Calu3 (cell line): ENCODE measurements around the gene PRUNE2. TPM values are rescaled to one million over a fixed set of nuclear protein-coding genes. Genes with fewer than 3 reads are reported as not detected.
A peak's percentile ranks its signal among the peaks of the same experiment; 100 is the strongest.
"Not testable (repeated sequence)": the region's sequence is repeated elsewhere in the genome, so short reads cannot be mapped to it uniquely, and the experiment has no call there.

Experiments used
- Bru-seq: library from RNA; stranded (reverse); fragments of 400-500 nt; gene quantifications from one replicate; lab custom pipeline; 2021; lab: Mats Ljungman, UMichigan
- BruChase-seq, 2 experiments: library from RNA; stranded (reverse); fragments of 400-500 nt; gene quantifications; one replicate each; lab custom pipeline; 2021; lab: Mats Ljungman, UMichigan
- BruUV-seq: library from RNA; stranded (reverse); fragments of 400-500 nt; replicated peaks from 2 replicates; lab custom pipeline; 2021; lab: Mats Ljungman, UMichigan
- CTCF ChIA-PET: fragments of 300-600 bp; sonication (Branson Sonifier 250); formaldehyde crosslinking; loops from one replicate; lab custom pipeline; 2022; ENCODE audit warnings: antibody characterized with exemption; lab: Charles Lee
- DNase-seq: peaks from one replicate; pipeline ENCODE4 v3.0.0; 2022
- H3K27ac Mint-ChIP-seq: one replicate; pipeline ENCODE4 v1.8.0; 2022; ENCODE audit warnings: mixed read lengths; ENCODE audit not compliant: unreplicated experiment
- H3K27me3 Mint-ChIP-seq: one replicate; pipeline ENCODE4 v1.8.0; 2022; ENCODE audit warnings: mixed read lengths; ENCODE audit not compliant: unreplicated experiment
- H3K36me3 Mint-ChIP-seq: one replicate; pipeline ENCODE4 v1.8.0; 2022; ENCODE audit warnings: mild to moderate bottlenecking, moderate library complexity, mixed read lengths; ENCODE audit not compliant: insufficient read depth, unreplicated experiment
- H3K4me1 Mint-ChIP-seq: one replicate; pipeline ENCODE4 v1.8.0; 2022; ENCODE audit warnings: mild to moderate bottlenecking, low read depth, mixed read lengths; ENCODE audit not compliant: unreplicated experiment
- H3K4me3 Mint-ChIP-seq: one replicate; pipeline ENCODE4 v1.8.0; 2022; ENCODE audit warnings: mild to moderate bottlenecking, low read depth, moderate library complexity, mixed read lengths; ENCODE audit not compliant: unreplicated experiment
- H3K9me3 Mint-ChIP-seq: one replicate; pipeline ENCODE4 v1.8.0; 2022; ENCODE audit warnings: low read depth, mixed read lengths; ENCODE audit not compliant: unreplicated experiment
- CTCF ChIP-seq: fragments of 200-600 bp; IDR thresholded peaks from one replicate; pipeline ENCODE4 v1.8.0; 2022; ENCODE audit warnings: antibody characterized with exemption; ENCODE audit not compliant: unreplicated experiment
- intact Hi-C: fragments of 100-400 bp; cut with micrococcal nuclease; formaldehyde crosslinking; loops from one replicate; pipeline ENCODE4 v1.10.0; 2022; ENCODE audit not compliant: unreplicated experiment
- long read RNA-seq: library from polyadenylated mRNA; stranded (forward); transcript quantifications from one replicate; pipeline ENCODE4 v2.0.0, GENCODE V29; 2022
- total RNA-seq: library from RNA; stranded (reverse); gene quantifications from 2 replicates; pipeline ENCODE4 v1.2.3, GENCODE V29; 2022

PRUNE2 gene
- total RNA-seq: 0.07 TPM in 1 of 2 replicates, not detected in the other
- percentile 4 among the genes with signal in this experiment for Bru-seq, nascent RNA
- BruChase-seq, experiment 1, labeled RNA remaining after a 6-hour chase: percentile 3 among the genes with signal in this experiment
- BruChase-seq, experiment 2, labeled RNA remaining after a 2-hour chase: percentile 0 among the genes with signal in this experiment
- long read RNA-seq: 0 reads

- intact Hi-C loops: loop anchor here (10.0 kb wide), 1 partner anchor 91 kb away; no protein-coding TSS in a partner anchor
Measured at GRCh38 chr9:76905791-76906646, at the start of gene PRUNE2. Gene PRUNE2, minus strand, starts transcription at chr9:76906114. Its CDS starts 151 bp downstream, at chr9:76905963.

GRCh38 chr9:76955406-76955805 lies 49.5 kb upstream of the PRUNE2 start:
- H3K4me3 Mint-ChIP-seq, CTCF ChIA-PET, H3K4me1 Mint-ChIP-seq, intact Hi-C loops, H3K9me3 Mint-ChIP-seq, H3K27ac Mint-ChIP-seq, BruUV-seq, H3K36me3 Mint-ChIP-seq, DNase-seq: not testable (repeated sequence)
- H3K27me3 Mint-ChIP-seq: peaks cover 33% of the 10 kb centered on the region

More at GRCh38 chr9:76905791-76906646, at the start of gene PRUNE2:
- no peaks in the 10 kb centered on the region for H3K4me1 Mint-ChIP-seq
- CTCF ChIA-PET: interaction anchor here (0.8 kb wide), 1 partner anchor 19 kb away, joined by 3 read pairs; no protein-coding TSS in a partner anchor
- TF ChIP-seq CTCF: no peak
- no TSS peak for BruUV-seq
- H3K36me3 Mint-ChIP-seq: no peaks in the 10 kb centered on the region
- H3K27ac Mint-ChIP-seq: no peak within 1 kb of the TSS
- peak; percentile 54 for DNase-seq
- peak within 1 kb of the TSS; percentile 55 for H3K4me3 Mint-ChIP-seq
- peaks cover 88% of the 10 kb centered on the region for H3K27me3 Mint-ChIP-seq
- no peaks in the 10 kb centered on the region for H3K9me3 Mint-ChIP-seq

- CTCF ChIA-PET: no interaction called here
- no peak for TF ChIP-seq CTCF
- no peaks in the 10 kb centered on the region for H3K4me1 Mint-ChIP-seq
- intact Hi-C loops: no loop called here
- H3K27ac Mint-ChIP-seq: no peak overlapping the region
- H3K4me3 Mint-ChIP-seq: no peak overlapping the region
- peaks cover 2% of the 10 kb centered on the region for H3K9me3 Mint-ChIP-seq
- no peak for DNase-seq
- BruUV-seq: no TSS peak
- H3K27me3 Mint-ChIP-seq: peaks cover 34% of the 10 kb centered on the region
- H3K36me3 Mint-ChIP-seq: no peaks in the 10 kb centered on the region
Measured at GRCh38 chr9:76949865-76950264, 44.0 kb upstream of the PRUNE2 start.

GRCh38 chr9:76944011-76944410 lies 38.1 kb upstream of the PRUNE2 start:
- DNase-seq: no peak
- no peak for TF ChIP-seq CTCF
- no peaks in the 10 kb centered on the region for H3K36me3 Mint-ChIP-seq
- CTCF ChIA-PET: no interaction called here
- intact Hi-C loops: no loop called here
- BruUV-seq: no TSS peak
- no peaks in the 10 kb centered on the region for H3K9me3 Mint-ChIP-seq
- no peak overlapping the region for H3K4me3 Mint-ChIP-seq
- no peaks in the 10 kb centered on the region for H3K27me3 Mint-ChIP-seq
- no peaks in the 10 kb centered on the region for H3K4me1 Mint-ChIP-seq
- H3K27ac Mint-ChIP-seq: no peak overlapping the region
